Muscle of arm (tissue), 12 donors: ENCODE results near the gene LGALS3BP. TPM values are rescaled to one million over a fixed set of nuclear protein-coding genes. Genes with fewer than 3 reads are reported as not detected.

Experiments used
- DNase-seq: peaks from one replicate; pipeline ENCODE4 v3.0.0-alpha.2; 2013
- polyA plus RNA-seq, 12 donors: library from polyadenylated mRNA; unstranded; fragments of 120-200 nt; gene quantifications; one replicate each; pipeline ENCODE4 v1.2.1, GENCODE V29; 2013; ENCODE audit not compliant: insufficient read length in 12 of 12

Gene LGALS3BP
- polyA plus RNA-seq, 12 donors: 43.2 to 67.4 (median 44.9) TPM; not detected in 1

DNA sequence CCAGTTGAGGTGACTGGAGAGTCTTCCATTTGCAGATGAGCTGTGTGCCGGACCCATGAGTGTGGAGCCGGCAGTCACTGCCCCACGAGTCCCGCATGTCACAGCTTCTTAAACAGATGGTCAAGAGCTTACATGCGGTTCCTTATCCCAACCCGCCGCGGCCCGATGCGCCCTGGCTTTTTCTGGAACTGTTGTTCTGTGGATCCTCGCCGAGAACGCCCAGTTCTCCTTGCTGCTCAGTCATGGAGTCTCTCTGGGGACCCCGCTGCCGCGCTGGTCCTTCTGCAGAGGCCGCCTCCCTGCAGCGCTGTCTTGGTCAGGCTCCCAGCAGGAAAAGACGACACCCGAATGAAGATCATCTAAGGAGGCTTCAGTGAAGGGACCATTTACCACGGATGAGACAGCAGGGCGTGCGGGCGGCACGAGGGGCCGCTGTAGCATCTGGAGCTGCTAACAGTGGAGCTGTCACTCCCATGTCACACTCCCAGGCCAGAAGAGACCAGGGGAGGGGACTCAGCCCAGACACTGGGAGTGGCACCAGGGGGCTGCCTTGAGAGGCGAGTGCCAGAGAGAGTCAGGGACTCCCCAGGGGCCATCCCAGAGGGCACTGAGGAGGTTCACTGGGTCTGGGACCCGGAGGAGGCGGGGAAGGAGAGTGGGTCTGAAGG, 10.8 kb upstream of the LGALS3BP start:
- DNase-seq: no peak

DNA sequence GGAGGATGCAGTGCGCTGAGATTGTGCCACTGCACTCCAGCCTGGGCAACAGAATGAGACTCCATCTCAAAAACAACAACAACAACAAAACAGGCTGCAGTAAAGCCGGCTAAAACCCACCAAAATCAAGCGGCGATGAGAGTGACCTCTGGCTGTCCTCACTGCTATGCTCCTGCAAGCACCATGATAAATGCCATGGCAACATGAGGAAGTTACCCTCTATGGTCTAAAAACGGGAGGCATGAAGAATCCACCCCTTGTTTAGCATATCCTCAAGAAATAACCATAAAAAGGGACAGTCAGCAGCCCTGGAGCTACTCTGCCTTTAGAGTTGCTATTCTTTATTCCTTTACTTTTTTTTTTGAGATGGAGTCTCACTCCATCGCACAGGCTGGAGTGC, 8.4 kb upstream of the LGALS3BP start:
- DNase-seq: no peak

DNA sequence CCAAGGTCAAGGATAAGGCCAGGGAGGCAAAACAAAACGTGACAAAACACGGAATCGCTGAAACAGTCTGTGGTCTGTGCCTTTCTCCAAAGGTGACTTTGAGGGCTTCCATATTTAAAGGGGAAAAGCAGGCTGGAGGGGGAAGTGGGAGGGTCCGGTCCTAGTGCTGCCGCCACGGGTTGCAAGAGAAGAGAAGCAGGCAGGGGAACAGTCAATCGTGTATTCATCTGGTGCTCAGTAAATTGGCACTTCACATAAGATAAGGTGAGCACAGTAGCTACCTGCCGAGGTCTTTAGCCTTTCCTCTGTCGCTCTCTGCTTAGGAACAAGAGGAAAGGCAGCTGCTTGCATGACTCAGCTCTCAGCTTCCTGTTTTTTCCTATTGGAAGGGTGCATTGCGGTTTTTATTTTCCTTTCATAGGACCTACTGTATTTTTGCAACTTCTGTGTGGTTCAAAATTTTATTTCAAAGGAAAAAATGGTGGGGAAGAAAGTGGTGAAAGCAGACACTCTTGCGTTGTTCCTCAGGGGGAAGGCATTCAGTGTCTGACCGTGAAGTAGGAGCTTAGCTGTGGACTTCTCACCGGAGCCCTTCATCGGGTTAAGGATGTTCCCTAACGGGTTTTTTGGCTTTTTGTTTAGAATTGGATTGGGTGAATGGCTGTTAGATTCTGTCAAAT, 7.1 kb upstream of the LGALS3BP start:
- DNase-seq: no peak

DNA sequence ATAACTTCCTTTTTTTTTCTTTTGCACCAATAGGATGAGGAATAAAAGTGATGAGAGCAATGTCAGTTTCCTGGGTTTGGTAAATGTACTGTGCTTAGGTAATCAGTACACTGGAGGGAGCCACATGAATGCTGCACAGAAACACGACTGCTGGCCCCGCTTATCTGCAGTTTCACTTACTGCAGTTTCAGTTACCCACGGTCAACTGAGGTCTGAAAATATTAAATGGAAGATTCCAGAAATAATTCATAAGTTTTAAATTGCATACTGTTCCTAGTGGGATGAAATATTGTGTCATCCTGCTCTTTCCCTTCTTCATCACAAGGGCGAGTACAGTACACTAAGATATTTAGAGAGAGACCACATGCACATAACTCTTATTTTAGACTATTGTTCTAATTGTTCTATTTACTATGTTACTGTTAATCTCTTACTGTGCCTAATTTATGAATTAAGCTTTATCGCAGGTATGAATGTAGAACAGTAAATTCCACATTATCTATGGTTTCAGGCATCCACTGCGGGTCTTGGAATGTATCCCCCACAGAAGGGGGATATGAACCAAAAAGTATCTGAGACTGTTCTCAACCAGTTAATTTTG, 6.4 kb upstream of the LGALS3BP start:
- DNase-seq: no peak

- no peak for DNase-seq
Measured at GRCh38 chr17:78985395-78985794, 5.7 kb upstream of the LGALS3BP start.

DNA sequence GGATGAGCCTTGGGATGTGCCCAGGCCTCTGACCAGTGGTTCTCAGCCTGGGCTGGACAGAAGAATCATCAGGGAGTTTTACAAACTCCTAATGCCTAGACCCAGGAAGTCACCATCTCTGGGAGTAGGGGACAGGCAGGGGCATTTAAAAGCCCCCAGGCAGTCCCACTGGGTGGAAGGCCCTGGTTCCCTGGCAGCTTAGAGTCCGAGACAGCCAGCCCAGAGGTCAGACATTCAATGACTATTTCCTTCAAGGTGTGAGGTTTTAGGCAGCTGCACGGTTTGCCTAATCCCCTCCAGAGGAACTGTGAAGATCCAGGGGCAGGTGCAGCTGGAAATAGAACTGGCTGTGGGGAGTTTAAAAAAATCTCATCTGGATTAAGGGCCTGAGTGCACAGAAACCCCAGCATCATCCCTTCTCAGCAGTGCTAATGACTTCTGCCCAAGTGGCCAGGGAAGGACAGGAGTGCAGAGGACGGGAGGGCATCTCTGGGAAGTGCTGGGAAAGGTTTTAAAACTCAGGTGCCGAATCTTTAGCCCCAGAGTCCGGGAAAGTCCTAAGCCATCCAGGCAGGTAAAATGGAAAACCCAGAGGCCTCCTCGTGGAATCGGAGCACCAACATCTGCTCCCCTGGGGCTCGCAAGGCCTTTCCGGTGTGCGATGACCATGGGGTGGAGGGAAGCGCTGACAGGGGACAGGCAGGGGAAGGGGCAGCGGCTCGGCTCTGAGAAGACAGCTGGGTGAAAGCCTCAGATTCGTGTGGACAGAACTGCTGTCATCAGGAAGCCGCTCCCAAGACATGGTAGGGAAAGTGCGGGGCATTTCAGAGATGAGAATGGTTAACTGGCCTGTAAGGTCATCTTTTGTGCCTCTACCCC, 1.5 kb upstream of the LGALS3BP start:
- no peak for DNase-seq

DNA sequence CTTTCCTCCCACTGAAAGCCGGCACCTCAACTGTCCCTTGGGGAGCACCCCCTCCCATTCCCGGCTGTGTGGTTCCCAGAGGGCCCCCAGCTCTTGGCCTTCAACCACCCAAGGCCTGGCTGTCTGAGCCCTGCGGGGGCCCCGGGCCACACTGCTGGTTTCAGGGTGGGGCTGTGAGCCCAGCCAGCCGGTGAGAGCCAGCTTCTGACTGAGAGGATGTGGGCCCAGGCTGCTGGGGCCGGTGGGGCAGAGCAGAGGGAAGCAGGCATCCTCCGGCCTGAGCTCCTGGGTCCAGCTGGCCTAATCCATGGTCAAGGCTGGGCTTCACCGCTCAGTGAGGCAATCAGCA, 875 bp upstream of the LGALS3BP start:
- DNase-seq: no peak

DNA sequence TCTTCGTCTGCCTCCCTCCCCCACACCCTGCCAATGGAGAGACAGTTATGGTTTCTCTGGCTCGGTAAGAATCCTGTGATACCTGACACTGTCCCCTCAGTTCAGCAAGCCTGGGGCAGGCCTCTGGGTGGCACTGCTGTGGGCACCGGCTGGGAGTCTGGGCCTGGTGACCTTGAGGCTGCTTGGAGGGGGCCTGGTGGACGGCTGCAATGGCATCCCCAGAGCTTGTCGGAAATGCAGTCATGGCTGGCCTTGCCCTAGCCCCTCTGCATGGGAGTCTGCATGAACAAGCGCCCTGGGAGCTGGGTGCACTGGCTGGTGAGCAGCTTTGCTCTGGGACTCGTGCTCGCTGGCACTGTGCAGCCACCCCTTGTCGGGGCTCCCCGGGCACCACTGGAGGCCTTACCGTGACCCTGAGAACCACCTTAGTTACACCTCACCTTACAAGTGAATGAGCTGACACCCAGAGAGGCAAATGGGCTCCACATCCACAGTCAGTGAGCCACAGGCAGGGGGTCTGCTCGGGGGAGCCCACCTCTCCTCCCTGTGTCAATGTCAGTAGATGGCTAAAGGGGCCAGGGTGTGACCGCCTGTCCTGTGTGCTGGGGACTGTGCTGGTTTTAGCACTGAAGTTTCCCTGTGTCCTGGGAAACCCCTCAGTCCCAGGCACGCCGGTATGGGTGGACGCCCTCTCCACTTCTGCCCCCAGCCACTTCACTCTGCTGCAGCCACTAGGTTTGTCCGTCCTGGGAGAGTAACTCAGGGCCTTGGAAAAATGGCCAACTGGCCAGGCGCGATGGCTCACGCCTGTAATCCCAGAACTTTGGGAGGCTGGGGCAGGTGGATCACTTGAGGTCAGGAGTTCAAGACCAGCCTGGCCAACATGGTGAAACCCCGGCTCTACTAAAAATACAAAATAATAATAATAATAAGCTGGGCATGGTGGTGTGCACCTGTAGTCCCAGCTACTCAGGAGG, 1.4 kb downstream of the LGALS3BP start:
- DNase-seq: no peak

DNA sequence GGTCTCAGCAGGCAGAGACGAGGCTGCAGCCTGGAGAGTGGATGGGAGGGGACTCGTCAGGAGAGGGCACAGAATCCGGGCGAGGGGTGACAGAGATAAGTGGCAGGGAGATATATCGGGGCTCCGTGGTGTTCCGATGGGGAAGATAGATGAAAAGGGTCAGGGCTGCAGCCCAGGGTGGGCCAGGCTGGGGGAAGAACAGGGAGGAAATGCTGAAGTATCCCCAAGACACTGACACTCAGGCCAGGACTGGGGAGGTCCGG, 2.1 kb downstream of the LGALS3BP start:
- no peak for DNase-seq

- no peak for DNase-seq
Measured at GRCh38 chr17:78976907-78977680, 2.6 kb downstream of the LGALS3BP start.

GRCh38 chr17:78974635-78975591, 4.8 kb downstream of the LGALS3BP start:
- DNase-seq: peak; percentile 72

DNA sequence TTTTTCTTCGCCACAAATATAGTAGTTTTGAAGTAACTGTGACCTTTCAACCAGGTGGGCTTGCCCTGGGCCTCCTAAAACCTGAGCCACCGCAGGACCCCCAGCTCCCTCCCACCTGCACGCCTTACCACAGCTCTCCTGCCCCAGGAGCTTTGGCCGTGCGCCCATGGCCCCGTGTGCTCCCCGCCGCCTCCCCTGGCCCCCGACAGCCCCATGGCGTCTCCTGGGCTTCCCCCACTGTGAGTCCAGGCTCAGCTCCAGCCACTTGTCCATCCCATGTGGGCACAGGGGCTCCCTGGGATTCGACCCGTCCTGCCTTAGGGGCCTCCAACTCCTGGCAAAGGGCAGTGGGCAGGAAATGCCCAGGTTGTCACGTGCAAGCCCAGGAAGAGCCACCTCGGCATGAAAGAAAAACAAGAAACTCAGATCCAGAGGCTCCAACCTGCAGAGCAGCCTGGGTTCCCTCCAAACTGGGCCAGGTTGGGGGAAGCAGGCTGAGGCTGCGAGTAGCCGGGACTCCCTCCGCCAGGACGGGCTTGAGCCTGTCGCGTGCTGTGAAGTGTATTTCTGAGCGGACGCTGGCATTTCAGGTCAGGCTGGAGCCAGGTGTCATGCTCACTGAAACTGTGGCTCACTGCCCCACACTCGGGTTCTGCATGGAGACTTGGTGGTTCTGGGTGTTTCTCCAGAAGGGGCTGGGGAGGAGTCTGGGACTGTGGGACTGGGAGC, 5.8 kb downstream of the LGALS3BP start:
- no peak for DNase-seq

- DNase-seq: no peak
Measured at GRCh38 chr17:78973196-78973595, 6.5 kb downstream of the LGALS3BP start.

- no peak for DNase-seq
Measured at GRCh38 chr17:78972507-78973105, 7.1 kb downstream of the LGALS3BP start.

- no peak for DNase-seq
Measured at GRCh38 chr17:78971756-78972506, 7.8 kb downstream of the LGALS3BP start.

DNA sequence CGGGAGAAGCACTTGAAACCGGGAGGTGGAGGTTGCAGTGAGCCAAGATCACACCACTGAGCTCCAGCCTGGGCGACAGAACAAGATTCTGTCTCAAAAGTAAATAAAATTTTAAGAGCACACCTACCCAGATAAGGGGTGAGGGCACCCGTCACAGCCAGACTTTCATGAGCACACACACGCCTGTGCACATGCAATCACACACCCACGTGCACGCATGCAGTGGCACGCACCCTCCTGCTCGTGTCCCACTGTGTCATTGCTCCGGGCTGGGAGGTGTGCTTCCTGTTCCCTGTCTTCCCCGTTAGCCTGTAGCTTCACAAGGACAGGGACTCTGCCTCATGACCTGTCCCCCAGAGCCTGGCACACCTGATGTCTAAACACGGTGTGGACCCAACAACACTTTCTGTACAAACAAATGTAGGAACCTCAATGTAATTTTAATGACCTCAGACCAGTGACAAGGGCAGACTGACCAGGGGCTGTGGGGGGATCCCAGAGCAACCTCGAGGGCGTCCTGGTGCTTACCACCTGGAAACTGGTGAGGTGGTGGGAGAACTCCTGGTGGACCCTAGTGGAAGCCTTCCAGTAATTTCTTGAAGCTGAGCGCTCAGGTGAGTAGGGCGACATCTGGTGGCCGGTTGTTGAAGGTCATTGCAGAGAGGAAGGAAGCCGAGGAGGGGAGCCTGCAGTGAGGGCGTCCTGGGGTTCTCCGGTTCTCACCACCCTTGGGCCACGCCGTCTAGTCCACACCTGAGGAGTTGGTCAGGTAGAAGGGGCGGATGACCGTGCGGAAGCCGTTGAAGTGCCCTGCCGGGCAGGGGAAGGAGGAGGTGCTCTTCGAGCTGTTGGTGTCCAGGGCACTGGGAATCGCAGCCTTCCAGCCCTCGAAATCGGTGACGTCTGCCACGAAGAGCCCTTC, 8.6 kb downstream of the LGALS3BP start:
- DNase-seq: peak; percentile 85
